Esophagus squamous epithelium (tissue), 4 donors: ENCODE measurements around the gene AJUBA.

Experiments
- POLR2A ChIP-seq, 4 donors: fragments of 450-650 bp; IDR thresholded peaks; one replicate each; pipeline ENCODE4 v1.6.1; 2017; ENCODE audit warnings: antibody characterized with exemption in 4 of 4, mild to moderate bottlenecking in 4 of 4, moderate library complexity in 3 of 4
- TF ChIP-seq, protein P1 (sequence below), 6 experiments: fragments of 450-650 bp in 4 of 6; fragments of 200-600 bp in 2 of 6; sonication (generic) in 2 of 6; IDR thresholded peaks; one replicate each; pipeline ENCODE4 v1.5.1; 2016 to 2019; ENCODE audit warnings: antibody characterized with exemption in 6 of 6, mild to moderate bottlenecking in 4 of 6, moderate library complexity in 4 of 6

DNA sequence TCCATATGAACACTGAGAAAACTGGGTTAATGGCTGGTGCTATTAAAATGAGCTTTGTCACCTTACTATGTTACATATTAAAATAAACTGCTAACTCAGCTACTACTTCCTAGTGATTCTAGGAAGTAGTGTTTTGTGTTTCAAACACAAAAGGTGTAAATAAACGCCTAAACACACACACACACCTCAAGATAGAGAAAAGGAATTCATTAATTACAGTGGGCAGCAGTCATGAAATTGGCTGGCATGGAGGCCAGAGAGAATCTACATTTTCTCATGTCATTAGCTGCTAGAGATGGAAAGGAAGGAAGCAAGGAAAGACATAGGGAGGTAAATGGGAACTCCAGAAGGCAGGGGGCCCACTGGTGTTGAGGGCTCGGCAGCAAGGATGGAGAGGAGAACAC is 52.4 kb downstream of the AJUBA start:
- TF ChIP-seq, protein P1, sequence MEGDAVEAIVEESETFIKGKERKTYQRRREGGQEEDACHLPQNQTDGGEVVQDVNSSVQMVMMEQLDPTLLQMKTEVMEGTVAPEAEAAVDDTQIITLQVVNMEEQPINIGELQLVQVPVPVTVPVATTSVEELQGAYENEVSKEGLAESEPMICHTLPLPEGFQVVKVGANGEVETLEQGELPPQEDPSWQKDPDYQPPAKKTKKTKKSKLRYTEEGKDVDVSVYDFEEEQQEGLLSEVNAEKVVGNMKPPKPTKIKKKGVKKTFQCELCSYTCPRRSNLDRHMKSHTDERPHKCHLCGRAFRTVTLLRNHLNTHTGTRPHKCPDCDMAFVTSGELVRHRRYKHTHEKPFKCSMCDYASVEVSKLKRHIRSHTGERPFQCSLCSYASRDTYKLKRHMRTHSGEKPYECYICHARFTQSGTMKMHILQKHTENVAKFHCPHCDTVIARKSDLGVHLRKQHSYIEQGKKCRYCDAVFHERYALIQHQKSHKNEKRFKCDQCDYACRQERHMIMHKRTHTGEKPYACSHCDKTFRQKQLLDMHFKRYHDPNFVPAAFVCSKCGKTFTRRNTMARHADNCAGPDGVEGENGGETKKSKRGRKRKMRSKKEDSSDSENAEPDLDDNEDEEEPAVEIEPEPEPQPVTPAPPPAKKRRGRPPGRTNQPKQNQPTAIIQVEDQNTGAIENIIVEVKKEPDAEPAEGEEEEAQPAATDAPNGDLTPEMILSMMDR (IDR thresholded peaks at IDR 0.05) = no peak
- TF ChIP-seq POLR2A (IDR thresholded peaks at IDR 0.05) = no peak
